Caco-2 (cell line): ENCODE data around the gene HTR5A. TPM values are rescaled to one million over a fixed set of nuclear protein-coding genes. Genes with fewer than 3 reads are reported as not detected.

Experiments
- BruUV-seq: library from RNA; stranded (reverse); fragments of 400-500 nt; replicated peaks from 2 replicates; lab custom pipeline; 2021; lab: Mats Ljungman, UMichigan
- CTCF ChIA-PET: fragments of 300-600 bp; sonication (Branson Sonifier 250); formaldehyde crosslinking; loops from one replicate; lab custom pipeline; 2022; ENCODE audit warnings: antibody characterized with exemption; lab: Charles Lee
- POLR2A ChIA-PET: fragments of 300-600 bp; sonication (Branson Sonifier 250); formaldehyde crosslinking; loops from one replicate; lab custom pipeline; 2022; ENCODE audit warnings: antibody characterized with exemption; lab: Charles Lee
- DNase-seq, 2 experiments: peaks; one replicate each; pipeline versions ENCODE4 v3.0.0 to v3.0.0-alpha.2; 2020 to 2022
- H3K27me3 ChIP-seq: replicated peaks from 2 replicates; pipeline ENCODE4 v1.6.0; 2011; ENCODE audit warnings: low read length; ENCODE audit not compliant: control insufficient read depth, insufficient read depth
- H3K36me3 ChIP-seq: 2 replicates; pipeline ENCODE4 v1.5.1; 2011; ENCODE audit warnings: low read length; ENCODE audit not compliant: control insufficient read depth, insufficient read depth
- H3K4me1 ChIP-seq: fragments of 250-450 bp; sonication (Bioruptor Pico); 2 replicates; pipeline ENCODE4 v1.5.1; 2020; ENCODE audit warnings: mild to moderate bottlenecking
- H3K4me3 ChIP-seq: 2 replicates; pipeline ENCODE4 v1.5.1; 2011; ENCODE audit warnings: low read depth, mild to moderate bottlenecking, control low read depth, low read length
- H3K9me3 ChIP-seq: fragments of 250-450 bp; sonication (Bioruptor Pico); 2 replicates; pipeline ENCODE4 v1.5.1; 2020; ENCODE audit warnings: mild to moderate bottlenecking, moderate library complexity
- H3K27ac Mint-ChIP-seq: one replicate; pipeline ENCODE4 v1.8.0; 2022; ENCODE audit warnings: mixed read lengths; ENCODE audit not compliant: unreplicated experiment
- H3K27me3 Mint-ChIP-seq: one replicate; pipeline ENCODE4 v1.8.0; 2022; ENCODE audit warnings: mixed read lengths; ENCODE audit not compliant: insufficient read depth, unreplicated experiment
- H3K36me3 Mint-ChIP-seq: one replicate; pipeline ENCODE4 v1.8.0; 2022; ENCODE audit warnings: mild to moderate bottlenecking, mixed read lengths; ENCODE audit not compliant: insufficient read depth, unreplicated experiment
- H3K4me1 Mint-ChIP-seq: one replicate; pipeline ENCODE4 v1.8.0; 2022; ENCODE audit warnings: low read depth, mixed read lengths; ENCODE audit not compliant: unreplicated experiment
- H3K4me3 Mint-ChIP-seq: one replicate; pipeline ENCODE4 v1.8.0; 2022; ENCODE audit warnings: mild to moderate bottlenecking, moderate library complexity, mixed read lengths; ENCODE audit not compliant: unreplicated experiment
- H3K9me3 Mint-ChIP-seq: one replicate; pipeline ENCODE4 v1.8.0; 2022; ENCODE audit warnings: mixed read lengths; ENCODE audit not compliant: unreplicated experiment
- intact Hi-C: fragments of 100-400 bp; cut with micrococcal nuclease; formaldehyde crosslinking; loops from one replicate; pipeline ENCODE4 v1.10.0; 2022; ENCODE audit not compliant: unreplicated experiment
- total RNA-seq: library from RNA; stranded (reverse); gene quantifications from 2 replicates; pipeline ENCODE4 v1.2.3, GENCODE V29; 2022
- TF ChIP-seq, protein P1 (sequence below), 2 experiments: fragments of 200-600 bp in 1 of 2; IDR thresholded peaks; 1 replicate in 1 of 2; 2 replicates in 1 of 2; pipeline versions ENCODE4 v1.5.1 to v1.8.0; 2011 to 2022; ENCODE audit warnings: antibody characterized with exemption in 1 of 2, control low read depth in 1 of 2, inconsistent platforms in 1 of 2, low read depth in 1 of 2, low read length in 1 of 2, mild to moderate bottlenecking in 1 of 2, moderate library complexity in 1 of 2; ENCODE audit not compliant: insufficient read depth in 1 of 2, severe bottlenecking in 1 of 2, unreplicated experiment in 1 of 2

HTR5A gene
- total RNA-seq, 1 experiment from 2014 or later = not detected

DNA sequence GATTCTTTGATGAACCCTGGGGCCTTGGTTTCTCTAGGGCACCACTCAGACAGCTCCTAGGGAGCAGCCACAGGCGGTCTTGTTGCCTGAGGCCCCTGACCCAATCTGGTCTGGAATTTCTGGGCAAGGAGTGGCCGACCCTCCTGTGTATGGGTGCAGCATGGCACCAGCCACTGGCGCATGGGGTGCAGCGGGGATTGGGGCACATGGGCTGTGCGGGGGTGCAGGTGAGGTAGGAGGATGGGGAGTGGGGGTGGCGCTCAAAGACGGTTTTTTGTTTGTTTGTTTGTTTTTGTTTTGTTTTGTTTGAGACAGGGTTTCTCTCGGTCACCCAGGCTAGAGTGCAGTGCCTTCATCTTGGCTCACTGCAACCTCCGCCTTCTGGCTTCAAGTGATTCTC lies 62.3 kb downstream of the HTR5A start:
- no peak overlapping the region for H3K4me3 Mint-ChIP-seq
- H3K4me1 ChIP-seq = no peaks in the 10 kb centered on the region
- no peak for DNase-seq
- intact Hi-C loops = no loop called here
- H3K9me3 Mint-ChIP-seq = no peaks in the 10 kb centered on the region
- TF ChIP-seq, protein P1, sequence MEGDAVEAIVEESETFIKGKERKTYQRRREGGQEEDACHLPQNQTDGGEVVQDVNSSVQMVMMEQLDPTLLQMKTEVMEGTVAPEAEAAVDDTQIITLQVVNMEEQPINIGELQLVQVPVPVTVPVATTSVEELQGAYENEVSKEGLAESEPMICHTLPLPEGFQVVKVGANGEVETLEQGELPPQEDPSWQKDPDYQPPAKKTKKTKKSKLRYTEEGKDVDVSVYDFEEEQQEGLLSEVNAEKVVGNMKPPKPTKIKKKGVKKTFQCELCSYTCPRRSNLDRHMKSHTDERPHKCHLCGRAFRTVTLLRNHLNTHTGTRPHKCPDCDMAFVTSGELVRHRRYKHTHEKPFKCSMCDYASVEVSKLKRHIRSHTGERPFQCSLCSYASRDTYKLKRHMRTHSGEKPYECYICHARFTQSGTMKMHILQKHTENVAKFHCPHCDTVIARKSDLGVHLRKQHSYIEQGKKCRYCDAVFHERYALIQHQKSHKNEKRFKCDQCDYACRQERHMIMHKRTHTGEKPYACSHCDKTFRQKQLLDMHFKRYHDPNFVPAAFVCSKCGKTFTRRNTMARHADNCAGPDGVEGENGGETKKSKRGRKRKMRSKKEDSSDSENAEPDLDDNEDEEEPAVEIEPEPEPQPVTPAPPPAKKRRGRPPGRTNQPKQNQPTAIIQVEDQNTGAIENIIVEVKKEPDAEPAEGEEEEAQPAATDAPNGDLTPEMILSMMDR (IDR thresholded peaks at IDR 0.05; ENCODE audit: insufficient read depth in 1 of 2, low read depth in 1 of 2, low read length in 1 of 2, severe bottlenecking in 1 of 2, unreplicated experiment in 1 of 2) = no peak
- no peaks in the 10 kb centered on the region for H3K4me1 Mint-ChIP-seq
- no peaks in the 10 kb centered on the region for H3K27me3 ChIP-seq
- no peak overlapping the region for H3K4me3 ChIP-seq
- no peaks in the 10 kb centered on the region for H3K9me3 ChIP-seq
- POLR2A ChIA-PET = no interaction called here
- no peak overlapping the region for H3K27ac Mint-ChIP-seq
- CTCF ChIA-PET = no interaction called here
- H3K27me3 Mint-ChIP-seq = peaks cover 4% of the 10 kb centered on the region
- no peaks in the 10 kb centered on the region for H3K36me3 ChIP-seq
- H3K36me3 Mint-ChIP-seq = no peaks in the 10 kb centered on the region
- BruUV-seq = no TSS peak

- Mint-ChIP-seq H3K9me3 (no peaks in the 10 kb centered on the region), H3K4me3 (no peak overlapping the region), H3K4me1 (no peaks in the 10 kb centered on the region), H3K36me3 (no peaks in the 10 kb centered on the region), H3K27ac (no peak overlapping the region), H3K27me3 (peaks cover 11% of the 10 kb centered on the region)
- DNase-seq = no peak
- H3K9me3 ChIP-seq = no peaks in the 10 kb centered on the region
- ChIA-PET POLR2A (no interaction called here), CTCF (no interaction called here)
- no peak overlapping the region for H3K4me3 ChIP-seq
- no TSS peak for BruUV-seq
- H3K27me3 ChIP-seq = no peaks in the 10 kb centered on the region
- no peaks in the 10 kb centered on the region for H3K36me3 ChIP-seq
- no peaks in the 10 kb centered on the region for H3K4me1 ChIP-seq
- TF ChIP-seq, protein P1 (IDR thresholded peaks at IDR 0.05; ENCODE audit: insufficient read depth in 1 of 2, low read depth in 1 of 2, low read length in 1 of 2, severe bottlenecking in 1 of 2, unreplicated experiment in 1 of 2) = no peak
- intact Hi-C loops = no loop called here
Measured at GRCh38 chr7:155136619-155137243, 66.6 kb downstream of the HTR5A start.

Other genes with a start within 250 kb of the HTR5A start
- gene PAXIP1, start 67.2 kb upstream of the HTR5A start, total RNA-seq = 29.8 and 31.5 TPM in 2 replicates
- gene INSIG1, start 227.6 kb downstream of the HTR5A start, total RNA-seq = 60.1 and 62.8 TPM in 2 replicates